Middle frontal gyrus (tissue), 1 donor: ENCODE data around the gene NFX1.

ENCODE experiments used
- DNase-seq: peaks from one replicate; pipeline ENCODE4 v3.0.0-alpha.2; 2015; ENCODE audit warnings: low spot score; ENCODE audit errors: extremely low spot score

NFX1 gene

GRCh38 chr9:33419708-33420303 lies 129.5 kb downstream of the NFX1 start:
- DNase-seq: no peak
